Skeletal muscle cell (primary cell): ENCODE measurements around the gene CLASP1.
A peak's percentile ranks its signal among the peaks of the same experiment; 100 is the strongest.
"Not testable (repeated sequence)": the region's sequence is repeated elsewhere in the genome, so short reads cannot be mapped to it uniquely, and the experiment has no call there.

Experiments
- DNase-seq: peaks from one replicate; pipeline ENCODE4 v3.0.0-alpha.2; 2010; ENCODE audit warnings: low read depth
- H3K4me3 ChIP-seq: 2 replicates; pipeline ENCODE4 v1.5.1; 2011; ENCODE audit warnings: low read depth, mild to moderate bottlenecking, control low read depth, low read length, moderate library complexity

CLASP1 gene

DNA sequence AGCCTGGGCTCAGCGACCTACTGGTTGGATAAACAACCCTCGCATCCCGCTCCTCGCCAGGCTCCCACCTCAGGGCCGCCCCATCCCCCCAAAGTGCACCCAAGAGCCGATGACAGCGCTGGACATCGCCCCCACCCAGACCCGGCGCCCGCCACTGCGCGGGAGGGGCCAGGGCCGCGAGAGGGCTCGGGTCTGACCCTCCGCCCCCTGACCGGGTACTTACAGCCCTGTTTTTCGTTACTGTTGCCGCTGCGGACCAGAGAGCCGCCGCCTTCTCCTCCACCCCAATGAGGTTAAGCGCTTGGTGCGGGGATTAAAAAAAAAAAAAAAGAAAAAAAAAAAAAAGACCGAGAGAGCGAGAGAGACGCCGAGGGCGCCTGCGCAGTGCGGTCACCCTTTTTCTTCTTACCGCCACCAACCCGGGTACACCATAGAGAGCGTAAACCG is at the start of gene CLASP1:
CLASP1 (minus strand) TSS at position 314 of the 447 bp plus-strand sequence. CDS start 43,567 bp downstream, outside the sequence.
- no peak for DNase-seq
- H3K4me3 ChIP-seq = peak within 1 kb of the TSS; percentile 94

GRCh38 chr2:121698318-121698930 is 49.2 kb upstream of the CLASP1 start:
- DNase-seq = no peak
- H3K4me3 ChIP-seq = no peak overlapping the region

- H3K4me3 ChIP-seq = no peak overlapping the region
- DNase-seq = no peak
These were observed 47.9 kb upstream of the CLASP1 start for GRCh38 chr2:121697108-121697631.

DNA sequence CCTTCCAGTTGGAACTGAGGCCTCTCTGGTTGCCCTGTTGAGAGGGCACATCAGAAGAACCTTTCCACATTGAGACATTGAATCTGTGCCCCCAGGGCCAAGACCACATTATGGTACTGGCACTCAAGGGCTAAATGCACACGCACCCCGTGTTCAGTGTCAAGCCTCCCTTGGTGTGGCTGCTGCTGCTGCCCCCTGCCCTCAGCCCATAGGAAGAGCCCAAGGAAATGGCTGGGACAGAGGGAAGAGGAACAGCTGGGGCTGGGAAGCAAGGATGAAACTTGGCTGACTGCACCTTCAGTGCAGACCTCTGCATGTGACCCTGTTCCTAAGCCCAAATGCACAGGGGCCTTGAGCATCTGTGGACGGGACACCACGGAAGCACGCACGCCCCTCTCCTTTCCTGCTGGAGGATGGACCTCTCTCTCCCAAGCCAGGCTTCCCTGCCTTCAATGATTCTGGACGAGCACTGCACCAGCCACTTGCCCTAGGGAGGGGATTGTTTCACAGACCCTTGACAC is 47.2 kb upstream of the CLASP1 start:
- no peak overlapping the region for H3K4me3 ChIP-seq
- no peak for DNase-seq

DNA sequence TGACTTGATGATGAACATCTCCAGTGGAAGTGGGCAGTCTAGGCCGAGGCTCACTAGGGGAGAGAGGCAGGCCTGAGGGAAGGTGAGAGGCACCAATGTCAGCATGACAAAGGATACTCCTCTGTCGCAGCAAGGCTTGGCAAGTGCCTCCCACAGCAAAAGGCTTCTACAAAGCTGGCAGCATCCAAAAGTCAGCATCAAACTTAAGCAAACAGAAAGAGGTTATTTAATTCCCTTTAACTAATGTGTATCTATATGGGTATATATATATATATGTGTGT is 45.8 kb upstream of the CLASP1 start:
- H3K4me3 ChIP-seq = no peak overlapping the region
- DNase-seq = no peak

DNA sequence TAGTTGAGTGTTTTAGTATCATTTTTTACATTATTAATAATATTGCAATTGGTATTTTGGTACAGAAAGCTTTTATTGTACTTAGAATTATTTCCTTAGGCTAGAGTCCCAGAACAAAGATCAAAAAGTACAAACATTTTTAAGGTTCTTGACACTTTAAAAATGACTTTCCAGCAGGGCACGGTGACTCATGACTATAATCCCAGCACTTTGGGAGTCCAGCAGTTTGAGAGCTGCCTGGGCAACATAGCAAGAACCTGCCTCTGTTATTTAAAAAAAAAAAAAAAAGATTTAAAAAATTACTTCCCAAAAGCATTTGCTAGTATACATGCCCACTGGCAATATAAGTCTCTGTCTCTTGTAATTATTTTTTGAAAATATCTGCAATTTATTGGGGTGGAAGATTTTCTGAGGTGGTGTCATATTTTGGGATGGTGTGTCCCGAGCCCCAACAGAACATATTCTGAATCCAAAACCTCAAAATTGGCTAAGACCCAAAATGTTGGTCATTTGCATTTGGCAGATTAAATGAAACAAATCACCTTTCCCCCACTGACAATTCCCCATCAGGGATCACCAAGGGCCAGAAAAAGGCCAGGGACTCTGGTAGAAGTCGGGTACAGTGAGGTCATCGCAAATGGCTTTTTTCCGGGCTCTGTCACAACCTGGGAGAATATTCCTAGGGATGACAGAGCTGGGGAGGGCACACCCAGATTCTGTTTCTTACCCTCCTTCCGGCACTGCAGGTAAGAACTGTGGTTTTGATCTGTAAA is 45.3 kb upstream of the CLASP1 start:
- peak; percentile 34 for DNase-seq
- H3K4me3 ChIP-seq = no peak overlapping the region

GRCh38 chr2:121690572-121690971 is 41.3 kb upstream of the CLASP1 start:
- DNase-seq, H3K4me3 ChIP-seq: not testable (repeated sequence)

DNA sequence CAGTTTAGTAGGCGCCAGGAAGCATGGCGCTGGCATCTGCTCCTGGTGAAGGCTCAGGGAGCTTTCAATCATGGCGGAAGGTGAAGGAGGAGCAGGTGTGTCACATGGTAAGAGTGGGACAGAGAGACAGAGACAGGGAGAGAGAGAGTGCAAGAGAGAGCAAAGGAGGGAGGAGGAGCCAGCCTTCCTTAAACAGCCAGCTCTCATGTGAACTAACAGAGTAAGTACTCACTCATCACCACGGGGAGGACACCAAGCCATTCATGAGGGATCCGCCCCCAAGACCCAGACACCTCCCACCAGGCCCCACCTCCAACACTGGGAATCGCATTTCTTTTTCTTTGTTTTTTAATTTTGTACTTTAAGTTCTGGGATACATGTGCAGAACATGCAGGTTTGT is 40.8 kb upstream of the CLASP1 start:
- no peak overlapping the region for H3K4me3 ChIP-seq

DNA sequence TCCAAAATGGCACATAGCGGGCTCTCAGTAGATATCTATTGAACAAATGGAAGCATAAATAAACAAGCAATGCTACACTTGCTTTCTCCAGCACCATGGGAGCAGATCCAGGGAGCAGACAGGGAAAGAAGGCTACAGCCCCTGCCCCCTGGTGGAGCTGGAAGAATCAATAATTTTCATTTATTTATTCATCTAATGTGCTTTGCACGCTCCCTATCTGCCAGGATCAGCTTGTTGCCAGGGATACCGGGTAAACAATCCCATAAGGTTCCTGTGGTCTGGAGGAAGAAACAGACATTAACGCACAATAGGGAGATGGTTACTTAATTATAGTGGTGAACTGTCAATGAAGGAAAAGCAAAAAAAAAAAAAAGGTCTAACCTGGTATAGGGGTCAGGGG is 40.1 kb upstream of the CLASP1 start:
- H3K4me3 ChIP-seq = no peak overlapping the region
- DNase-seq = peak; percentile 11

More for the DNA sequence above, 40.8 kb upstream of the CLASP1 start:
- no peak for DNase-seq

- DNase-seq = no peak
- H3K4me3 ChIP-seq = no peak overlapping the region
These were observed 39.6 kb upstream of the CLASP1 start for GRCh38 chr2:121688820-121689219.

- H3K4me3 ChIP-seq = no peak overlapping the region
- DNase-seq = no peak
These were observed 37.6 kb upstream of the CLASP1 start for GRCh38 chr2:121686902-121687301.

- DNase-seq = no peak
- no peak overlapping the region for H3K4me3 ChIP-seq
These were observed 37.0 kb upstream of the CLASP1 start for GRCh38 chr2:121686218-121686617.

DNA sequence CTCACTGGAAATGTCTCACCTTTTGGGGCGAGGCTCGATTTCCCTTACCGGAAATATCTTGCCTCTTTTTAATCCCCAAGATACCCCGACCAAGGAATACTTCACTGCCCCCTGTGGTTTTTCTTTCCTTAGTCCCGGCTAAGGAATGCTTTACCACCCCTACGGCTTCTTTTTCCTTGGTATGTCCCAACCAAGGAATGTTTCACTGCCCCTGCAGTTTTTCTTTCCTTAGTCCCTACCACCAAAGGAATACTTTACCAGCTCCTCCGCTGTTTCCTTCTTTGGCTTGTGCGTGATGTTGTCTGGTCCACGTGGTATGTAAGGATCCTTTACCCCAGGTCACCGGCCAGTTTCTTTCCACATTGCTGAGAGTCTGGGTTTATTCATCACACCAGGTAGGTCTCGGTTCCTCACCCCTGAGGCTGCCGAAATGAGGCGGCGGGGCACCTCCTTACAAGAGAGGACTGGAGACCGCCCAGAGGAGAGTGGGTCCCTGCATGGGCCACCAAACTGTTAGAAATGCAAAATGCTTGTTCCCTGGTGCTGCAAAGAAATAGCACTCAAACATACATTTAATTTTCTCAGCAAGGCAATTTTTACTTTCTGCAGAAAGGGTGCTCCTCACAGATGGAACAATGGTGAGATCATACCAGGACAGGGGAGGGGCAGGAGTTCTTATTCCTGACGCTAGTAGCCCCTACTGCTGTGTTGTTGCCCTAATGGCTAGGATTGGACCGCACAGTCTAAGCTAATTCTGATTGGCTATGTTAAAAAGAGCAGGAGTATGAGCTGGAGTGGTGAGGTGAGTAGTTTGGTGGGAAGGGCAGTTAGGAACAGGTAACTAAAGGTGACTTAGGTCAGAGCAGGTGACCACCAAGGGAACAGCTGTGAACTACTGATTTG is 33.4 kb upstream of the CLASP1 start:
- no peak for DNase-seq

DNA sequence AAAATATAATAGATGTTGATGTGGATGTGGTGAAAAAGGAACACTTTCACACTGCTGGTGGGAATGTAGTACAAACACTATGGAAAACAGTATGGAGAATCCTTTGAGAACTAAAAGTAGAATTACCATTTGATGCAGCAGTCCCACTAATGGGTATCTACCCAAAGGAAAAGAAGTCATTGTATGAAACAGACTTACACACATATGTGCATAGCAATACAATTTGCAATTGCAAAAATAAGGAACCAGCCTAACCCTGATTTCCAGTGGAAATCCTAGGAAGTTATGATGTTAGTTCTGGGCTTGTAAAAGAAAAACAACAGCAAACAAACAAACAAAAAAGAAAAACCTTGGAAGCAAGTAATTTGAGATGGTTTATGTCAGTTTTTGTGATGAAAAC is 28.6 kb upstream of the CLASP1 start:
- no peak for DNase-seq

More for the DNA sequence above, 33.4 kb upstream of the CLASP1 start:
- no peak overlapping the region for H3K4me3 ChIP-seq

DNA sequence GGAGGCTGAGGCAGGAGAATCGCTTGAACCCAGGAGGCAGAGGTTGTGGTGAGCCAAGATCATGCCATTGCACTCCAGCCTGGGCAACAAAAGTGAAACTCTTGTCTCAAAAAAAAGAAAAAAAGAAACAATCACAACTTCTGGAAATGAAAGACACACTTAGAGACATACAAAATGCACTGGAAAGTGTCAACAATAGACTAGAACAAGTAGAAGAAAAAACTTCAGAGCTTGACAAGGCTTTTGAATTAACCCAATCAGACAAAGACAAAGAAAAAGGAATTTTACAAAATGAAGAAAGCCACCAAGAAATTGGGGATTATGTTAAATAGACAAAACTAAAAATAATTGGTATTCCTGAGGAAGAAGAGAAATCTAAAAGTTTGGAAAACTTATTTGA is 22.4 kb upstream of the CLASP1 start:
- not testable (repeated sequence) for DNase-seq, H3K4me3 ChIP-seq

More for the DNA sequence above, 28.6 kb upstream of the CLASP1 start:
- no peak overlapping the region for H3K4me3 ChIP-seq

GRCh38 chr2:121670181-121670580 is 20.9 kb upstream of the CLASP1 start:
- no peak for DNase-seq
- no peak overlapping the region for H3K4me3 ChIP-seq

- no peak overlapping the region for H3K4me3 ChIP-seq
- no peak for DNase-seq
These were observed 18.4 kb upstream of the CLASP1 start for GRCh38 chr2:121667618-121668017.

DNA sequence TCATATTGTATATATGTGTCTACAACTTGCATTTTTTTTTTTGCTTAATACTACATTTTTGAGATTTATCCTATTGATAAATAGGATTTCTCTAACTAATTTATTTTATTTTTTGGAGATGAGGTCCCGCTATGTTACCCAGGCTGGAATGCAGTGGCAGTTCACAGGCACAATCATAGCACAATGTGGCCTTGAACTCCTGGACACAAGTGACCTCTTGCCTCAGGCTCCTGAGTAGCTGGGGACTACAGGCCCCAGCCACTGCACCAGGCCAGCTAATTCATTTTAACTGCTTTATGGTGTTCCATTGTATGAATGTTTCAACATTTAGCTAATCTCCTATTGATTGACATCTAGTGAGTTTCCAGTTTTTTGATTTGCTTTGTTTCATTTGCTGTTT is 16.8 kb upstream of the CLASP1 start:
- H3K4me3 ChIP-seq = no peak overlapping the region

GRCh38 chr2:121665504-121665903 is 16.2 kb upstream of the CLASP1 start:
- H3K4me3 ChIP-seq = no peak overlapping the region
- no peak for DNase-seq

More for the DNA sequence above, 16.8 kb upstream of the CLASP1 start:
- DNase-seq = no peak

- no peak overlapping the region for H3K4me3 ChIP-seq
- DNase-seq = no peak
These were observed 15.5 kb upstream of the CLASP1 start for GRCh38 chr2:121664713-121665112.
